Measurements from ENCODE around the gene SART3. TPM values are rescaled to one million over a fixed set of nuclear protein-coding genes. Genes with fewer than 3 reads are reported as not detected.

SART3 gene
- total and polyA plus RNA-seq, 4 experiments from 2014 or later = 25.9 to 112 (median 76.7) TPM

DNA sequence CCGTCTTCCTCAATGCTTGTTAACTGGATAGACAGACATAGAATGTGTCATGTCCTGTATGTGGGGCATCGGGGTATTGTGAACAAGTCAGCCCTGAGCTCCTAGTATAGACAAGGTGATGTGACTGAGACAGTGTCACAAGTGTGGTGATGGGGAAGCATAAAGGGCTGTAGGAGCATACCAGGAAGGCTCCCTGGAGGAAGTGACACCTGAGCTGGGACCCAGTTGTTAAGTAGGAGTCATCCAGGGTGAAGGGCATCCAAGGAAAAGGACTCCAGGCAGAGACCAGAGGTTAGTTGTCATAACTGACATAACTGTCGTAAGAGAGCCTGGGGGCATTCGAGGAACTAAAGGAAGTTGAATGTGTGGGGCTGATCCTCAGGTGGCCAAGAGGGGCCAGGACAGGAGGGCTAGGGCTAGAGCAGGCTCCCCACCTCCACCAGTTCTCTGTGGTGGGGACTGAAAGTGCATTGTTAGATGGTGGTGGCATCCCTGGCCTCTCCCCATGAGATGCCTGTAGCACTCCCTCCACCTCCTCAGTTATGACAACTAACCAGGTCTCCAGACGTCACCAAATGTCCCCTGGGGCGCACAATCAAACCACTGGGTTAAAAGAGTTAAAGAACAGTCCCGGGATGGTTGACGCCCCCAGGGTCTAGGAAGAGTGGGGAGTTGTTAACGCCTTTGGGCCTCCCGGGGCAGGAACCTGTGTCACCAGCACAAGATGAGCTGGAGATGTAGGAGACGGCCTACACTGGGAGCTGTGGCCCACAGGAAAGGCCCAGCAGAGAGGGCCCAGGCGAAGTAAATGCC lies 43.5 kb downstream of the SART3 start:
- Mint-ChIP-seq H3K4me3 (peak overlapping the region in 2 of 8 donors; percentile 1 to 25), H3K36me3 (peaks cover 22 to 49% of the 10 kb centered on the region in 2 donors), H3K9me3 (peaks cover 0 to 2% (median 0%) of the 10 kb centered on the region in 8 donors), H3K27ac (peak overlapping the region in 5 of 7 donors; percentile 37 to 95 (median 77)), H3K27me3 (no peaks in the 10 kb centered on the region), H3K4me1 (peaks cover 14 to 33% (median 21%) of the 10 kb centered on the region in 4 donors)
- intact Hi-C loops (cut with micrococcal nuclease) = loop anchor here (5.0 to 10.0 kb wide), 2 partner anchors 535 to 1423 kb away; partner anchors contain the start of genes CRY1 and USP30
- Histone ChIP-seq H3K27me3 (ENCODE audit: insufficient read depth, low read length) (no peaks in the 10 kb centered on the region), H3K36me3 (ENCODE audit: insufficient read depth, low read length) (peaks cover 40% of the 10 kb centered on the region), H3K9me3 (ENCODE audit: control insufficient read depth in 1 of 2, low read length in 2 of 2) (no peaks in the 10 kb centered on the region), H3K4me3 (ENCODE audit: low read length in 2 of 2) (no peak overlapping the region), H3K4me1 (ENCODE audit: insufficient read depth, low read length) (peaks cover 19% of the 10 kb centered on the region), H3K27ac (ENCODE audit: low read depth, low read length) (no peak overlapping the region)
- ChIA-PET CTCF (ENCODE audit: partially characterized antibody) (interaction anchor here (1.9 kb wide), 1 partner anchor 101 kb away, joined by 6 read pairs; no protein-coding TSS in a partner anchor), POLR2A (ENCODE audit: partially characterized antibody) (interaction anchor here (1.2 to 1.4 kb wide), 2 partner anchors 19 to 43 kb away, joined by 3 to 6 read pairs; partner anchors contain the start of gene SART3)
- no peak for DNase-seq

GRCh38 chr12:108516511-108517275 lies 44.3 kb downstream of the SART3 start:
- H3K27ac ChIP-seq (ENCODE audit: low read depth, low read length) = peak overlapping the region; percentile 86
- ChIA-PET POLR2A (ENCODE audit: partially characterized antibody) (interaction anchor here (1.4 kb wide), 1 partner anchor 44 kb away, joined by 6 read pairs; the partner anchor contains the start of gene SART3), CTCF (ENCODE audit: partially characterized antibody) (interaction anchor here (1.9 kb wide), 1 partner anchor 101 kb away, joined by 6 read pairs; no protein-coding TSS in a partner anchor)
- intact Hi-C loops (cut with micrococcal nuclease) = loop anchor here (5.0 to 10.0 kb wide), 2 partner anchors 536 to 1422 kb away; partner anchors contain the start of genes CRY1 and USP30
- H3K36me3 Mint-ChIP-seq = peaks cover 19 to 42% of the 10 kb centered on the region in 2 donors
- peaks cover 34% of the 10 kb centered on the region for H3K36me3 ChIP-seq (ENCODE audit: insufficient read depth, low read length)
- peaks cover 0 to 1% of the 10 kb centered on the region in 2 donors for H3K27me3 Mint-ChIP-seq
- no peak for DNase-seq
- H3K9me3 ChIP-seq (ENCODE audit: control insufficient read depth in 1 of 2, low read length in 2 of 2) = no peaks in the 10 kb centered on the region
- no peaks in the 10 kb centered on the region for H3K27me3 ChIP-seq (ENCODE audit: insufficient read depth, low read length)
- H3K4me3 Mint-ChIP-seq = peak overlapping the region; percentile 91 to 97 (median 94)
- H3K9me3 Mint-ChIP-seq = peaks cover 0 to 2% (median 0%) of the 10 kb centered on the region in 8 donors
- peaks cover 24% of the 10 kb centered on the region for H3K4me1 ChIP-seq (ENCODE audit: insufficient read depth, low read length)
- H3K4me1 Mint-ChIP-seq = peaks cover 15 to 40% (median 25%) of the 10 kb centered on the region in 4 donors
- H3K4me3 ChIP-seq (ENCODE audit: low read length in 2 of 2) = no peak overlapping the region
- peak overlapping the region; percentile 90 to 97 (median 94) for H3K27ac Mint-ChIP-seq

- H3K36me3 Mint-ChIP-seq = peaks cover 18 to 34% of the 10 kb centered on the region in 2 donors
- H3K27me3 Mint-ChIP-seq = peaks cover under 1 to 1% of the 10 kb centered on the region in 2 donors
- H3K36me3 ChIP-seq (ENCODE audit: insufficient read depth, low read length) = peaks cover 26% of the 10 kb centered on the region
- peak overlapping the region; percentile 91 to 97 (median 94) for H3K4me3 Mint-ChIP-seq
- H3K27me3 ChIP-seq (ENCODE audit: insufficient read depth, low read length) = no peaks in the 10 kb centered on the region
- peak overlapping the region; percentile 86 for H3K27ac ChIP-seq (ENCODE audit: low read depth, low read length)
- H3K4me3 ChIP-seq (ENCODE audit: low read length in 2 of 2) = peak overlapping the region; percentile 84 to 90
- H3K27ac Mint-ChIP-seq = peak overlapping the region; percentile 90 to 97 (median 94)
- peaks cover 0 to 2% (median 0%) of the 10 kb centered on the region in 8 donors for H3K9me3 Mint-ChIP-seq
- ChIA-PET POLR2A (ENCODE audit: partially characterized antibody) (no interaction called here), CTCF (ENCODE audit: partially characterized antibody) (interaction anchor here (1.9 kb wide), 1 partner anchor 102 kb away, joined by 6 read pairs; no protein-coding TSS in a partner anchor)
- H3K4me1 ChIP-seq (ENCODE audit: insufficient read depth, low read length) = peaks cover 27% of the 10 kb centered on the region
- no peaks in the 10 kb centered on the region for H3K9me3 ChIP-seq (ENCODE audit: control insufficient read depth in 1 of 2, low read length in 2 of 2)
- intact Hi-C loops (cut with micrococcal nuclease) = loop anchor here (1.0 to 10.0 kb wide), 9 partner anchors 45 to 1421 kb away; partner anchors contain the start of genes CORO1C, CRY1, PRDM4 and PWP1
- DNase-seq = no peak
- peaks cover 16 to 42% (median 28%) of the 10 kb centered on the region in 4 donors for H3K4me1 Mint-ChIP-seq
Observed at GRCh38 chr12:108515916-108516315, 45.1 kb downstream of the SART3 start.

DNA sequence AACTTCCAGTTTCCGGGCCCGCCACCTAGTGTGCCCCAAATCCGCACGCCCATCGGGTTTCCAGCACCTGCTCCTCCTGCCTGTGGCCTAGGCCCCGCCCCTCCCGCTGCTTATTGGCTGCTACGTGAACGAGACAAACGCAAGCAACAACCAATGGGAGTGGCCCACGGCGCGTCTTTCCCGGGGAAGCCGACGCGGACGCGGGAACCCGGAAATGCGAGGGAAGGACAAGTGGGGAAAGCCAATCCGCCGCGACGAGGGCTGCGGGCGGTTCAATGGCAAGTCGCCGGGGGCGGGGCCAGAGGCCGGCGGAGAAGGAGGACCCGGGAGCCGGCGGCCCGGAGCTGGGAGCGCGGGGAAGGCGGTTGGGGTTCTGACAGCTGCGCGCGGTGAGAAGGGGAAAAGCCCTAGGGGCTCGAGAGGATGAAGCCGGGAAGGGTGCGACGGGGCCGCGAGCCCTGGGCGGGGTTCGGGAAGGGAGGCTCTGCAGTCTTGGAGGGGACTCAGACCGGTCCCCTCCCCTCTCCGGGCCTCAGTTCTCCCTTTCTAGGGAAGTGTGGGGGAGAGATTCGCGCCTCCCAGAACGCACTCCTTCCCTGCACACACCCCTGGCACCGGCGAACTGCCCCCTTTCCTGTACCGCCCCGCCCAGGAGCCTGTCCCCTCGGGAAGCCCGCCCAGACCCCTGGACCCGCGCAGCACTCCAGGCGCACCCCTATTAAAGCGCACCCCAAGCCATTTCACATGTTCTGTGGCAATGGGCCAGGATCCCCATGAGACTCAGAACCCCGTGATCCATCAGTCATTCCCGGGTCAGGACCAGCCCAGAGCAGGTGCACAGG lies 45.8 kb downstream of the SART3 start, which contains the start of gene FICD:
Gene FICD, plus strand, starts transcription at position 305 of the 842 bp plus-strand sequence. CDS start 1,696 bp downstream, outside the sequence.
- Histone ChIP-seq H3K4me3 (ENCODE audit: low read length in 2 of 2) (peak within 1 kb of the TSS; percentile 84 to 90), H3K27me3 (ENCODE audit: insufficient read depth, low read length) (no peaks in the 10 kb centered on the region), H3K9me3 (ENCODE audit: control insufficient read depth in 1 of 2, low read length in 2 of 2) (no peaks in the 10 kb centered on the region), H3K27ac (ENCODE audit: low read depth, low read length) (peak within 1 kb of the TSS; percentile 86), H3K36me3 (ENCODE audit: insufficient read depth, low read length) (peaks cover 21% of the 10 kb centered on the region), H3K4me1 (ENCODE audit: insufficient read depth, low read length) (peaks cover 27% of the 10 kb centered on the region)
- peak; percentile 98 to 100 (median 99) for DNase-seq
- POLR2A ChIA-PET (ENCODE audit: partially characterized antibody) = interaction anchor here (1.0 kb wide), 1 partner anchor 46 kb away, joined by 8 read pairs; the partner anchor contains the start of genes ISCU and SART3
- H3K4me3 Mint-ChIP-seq = peak within 1 kb of the TSS; percentile 91 to 97 (median 94)
- intact Hi-C loops (cut with micrococcal nuclease) = loop anchor here (1.0 to 10.0 kb wide), 9 partner anchors 46 to 1420 kb away; partner anchors contain the start of genes CORO1C, CRY1, PRDM4 and PWP1
- peaks cover 16 to 42% (median 28%) of the 10 kb centered on the region in 4 donors for H3K4me1 Mint-ChIP-seq
- H3K9me3 Mint-ChIP-seq = peaks cover 0 to 2% (median 0%) of the 10 kb centered on the region in 8 donors
- peaks cover 12 to 27% of the 10 kb centered on the region in 2 donors for H3K36me3 Mint-ChIP-seq
- CTCF ChIA-PET (ENCODE audit: partially characterized antibody) = interaction anchor here (1.9 kb wide), 1 partner anchor 103 kb away, joined by 6 read pairs; no protein-coding TSS in a partner anchor
- peak within 1 kb of the TSS; percentile 90 to 97 (median 95) for H3K27ac Mint-ChIP-seq
- peaks cover 1% of the 10 kb centered on the region in 2 donors for H3K27me3 Mint-ChIP-seq

DNA sequence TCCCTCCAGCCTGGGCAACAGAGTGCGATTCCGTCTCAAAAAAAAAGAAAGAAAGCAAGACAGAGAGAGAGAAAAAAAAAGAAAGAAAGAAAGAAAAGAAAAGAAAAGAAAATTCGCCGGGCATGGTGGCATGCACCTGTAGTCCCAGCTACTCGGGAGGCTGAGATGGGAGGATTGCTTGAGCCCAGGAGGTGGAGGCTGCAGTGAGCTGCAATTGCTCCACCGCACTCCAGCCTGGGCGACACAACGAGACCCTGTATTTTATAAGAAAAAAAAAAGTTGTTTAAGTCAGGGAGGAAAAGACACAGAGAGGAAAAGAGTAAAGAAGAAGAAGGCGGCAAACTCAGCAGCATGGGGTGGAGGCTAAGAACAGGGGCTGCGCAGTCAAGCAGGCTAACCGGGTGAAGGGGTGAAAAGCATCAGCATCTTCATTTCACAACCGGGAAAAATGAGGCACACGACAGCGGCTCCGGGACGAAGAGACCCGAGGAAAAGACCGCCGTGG lies 46.5 kb downstream of the SART3 start:
- H3K27ac ChIP-seq (ENCODE audit: low read depth, low read length) = peak overlapping the region; percentile 86
- H3K9me3 Mint-ChIP-seq = peaks cover 0 to 2% (median 0%) of the 10 kb centered on the region in 8 donors
- H3K4me3 ChIP-seq (ENCODE audit: low read length in 2 of 2) = peak overlapping the region; percentile 84 to 90
- ChIA-PET POLR2A (ENCODE audit: partially characterized antibody) (interaction anchor here (1.0 kb wide), 1 partner anchor 47 kb away, joined by 8 read pairs; the partner anchor contains the start of genes ISCU and SART3), CTCF (ENCODE audit: partially characterized antibody) (interaction anchor here (0.6 to 1.3 kb wide), 3 partner anchors 30 to 839 kb away, joined by 3 read pairs; no protein-coding TSS in a partner anchor)
- peaks cover 16 to 42% (median 27%) of the 10 kb centered on the region in 4 donors for H3K4me1 Mint-ChIP-seq
- peak overlapping the region; percentile 90 to 97 (median 95) for H3K27ac Mint-ChIP-seq
- peaks cover 15% of the 10 kb centered on the region for H3K36me3 ChIP-seq (ENCODE audit: insufficient read depth, low read length)
- no peak for DNase-seq
- H3K4me1 ChIP-seq (ENCODE audit: insufficient read depth, low read length) = peaks cover 27% of the 10 kb centered on the region
- H3K4me3 Mint-ChIP-seq = peak overlapping the region; percentile 91 to 97 (median 94)
- intact Hi-C loops (cut with micrococcal nuclease) = loop anchor here (2.0 to 10.0 kb wide), 5 partner anchors 118 to 1420 kb away; partner anchors contain the start of genes CORO1C, CRY1, SELPLG and SSH1
- H3K27me3 Mint-ChIP-seq = peaks cover 1% of the 10 kb centered on the region in 2 donors
- H3K36me3 Mint-ChIP-seq = peaks cover 8 to 20% of the 10 kb centered on the region in 2 donors
- H3K9me3 ChIP-seq (ENCODE audit: control insufficient read depth in 1 of 2, low read length in 2 of 2) = no peaks in the 10 kb centered on the region
- no peaks in the 10 kb centered on the region for H3K27me3 ChIP-seq (ENCODE audit: insufficient read depth, low read length)

Measured in CD4-positive, alpha-beta memory T cell (primary cell).